Coronary artery (tissue), 2 donors: ENCODE data around the gene UBQLN4.
A peak's percentile ranks its signal among the peaks of the same experiment; 100 is the strongest.

Experiments
- DNase-seq: peaks from one replicate; pipeline ENCODE4 v3.0.0-alpha.2; 2017; ENCODE audit warnings: low spot score
- H3K27ac ChIP-seq, 2 donors: fragments of 200-600 bp; sonication (generic); one replicate each; pipeline ENCODE4 v1.5.1; 2016 to 2019
- H3K4me3 ChIP-seq: fragments of 200-600 bp; sonication (generic); 2 replicates; pipeline ENCODE4 v1.5.1; 2016; ENCODE audit warnings: mild to moderate bottlenecking, moderate library complexity
- TF ChIP-seq, protein P1 (sequence below): fragments of 200-600 bp; sonication (generic); IDR thresholded peaks from one replicate; pipeline ENCODE4 v1.5.1; 2019; ENCODE audit warnings: antibody characterized with exemption

Gene UBQLN4

DNA sequence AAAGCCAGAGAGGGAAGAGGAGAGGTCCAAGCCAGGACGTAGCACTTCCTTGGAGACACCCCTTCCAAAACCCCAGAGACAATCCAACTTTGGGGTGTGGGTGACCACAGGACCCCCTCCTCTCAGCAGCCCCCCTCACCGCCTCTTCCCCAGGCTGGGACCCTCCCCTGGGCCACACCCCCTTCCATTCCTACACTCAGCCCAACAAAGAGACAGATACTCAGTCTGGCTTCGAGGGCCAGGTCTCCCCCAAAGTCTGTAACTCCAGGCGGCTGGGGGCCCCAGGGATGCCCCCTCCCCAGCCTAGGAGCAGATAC lies 27.2 kb upstream of the UBQLN4 start:
- H3K27ac ChIP-seq = no peak overlapping the region
- no peak overlapping the region for H3K4me3 ChIP-seq
- DNase-seq = no peak
- TF ChIP-seq, protein P1, sequence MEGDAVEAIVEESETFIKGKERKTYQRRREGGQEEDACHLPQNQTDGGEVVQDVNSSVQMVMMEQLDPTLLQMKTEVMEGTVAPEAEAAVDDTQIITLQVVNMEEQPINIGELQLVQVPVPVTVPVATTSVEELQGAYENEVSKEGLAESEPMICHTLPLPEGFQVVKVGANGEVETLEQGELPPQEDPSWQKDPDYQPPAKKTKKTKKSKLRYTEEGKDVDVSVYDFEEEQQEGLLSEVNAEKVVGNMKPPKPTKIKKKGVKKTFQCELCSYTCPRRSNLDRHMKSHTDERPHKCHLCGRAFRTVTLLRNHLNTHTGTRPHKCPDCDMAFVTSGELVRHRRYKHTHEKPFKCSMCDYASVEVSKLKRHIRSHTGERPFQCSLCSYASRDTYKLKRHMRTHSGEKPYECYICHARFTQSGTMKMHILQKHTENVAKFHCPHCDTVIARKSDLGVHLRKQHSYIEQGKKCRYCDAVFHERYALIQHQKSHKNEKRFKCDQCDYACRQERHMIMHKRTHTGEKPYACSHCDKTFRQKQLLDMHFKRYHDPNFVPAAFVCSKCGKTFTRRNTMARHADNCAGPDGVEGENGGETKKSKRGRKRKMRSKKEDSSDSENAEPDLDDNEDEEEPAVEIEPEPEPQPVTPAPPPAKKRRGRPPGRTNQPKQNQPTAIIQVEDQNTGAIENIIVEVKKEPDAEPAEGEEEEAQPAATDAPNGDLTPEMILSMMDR = no peak

DNA sequence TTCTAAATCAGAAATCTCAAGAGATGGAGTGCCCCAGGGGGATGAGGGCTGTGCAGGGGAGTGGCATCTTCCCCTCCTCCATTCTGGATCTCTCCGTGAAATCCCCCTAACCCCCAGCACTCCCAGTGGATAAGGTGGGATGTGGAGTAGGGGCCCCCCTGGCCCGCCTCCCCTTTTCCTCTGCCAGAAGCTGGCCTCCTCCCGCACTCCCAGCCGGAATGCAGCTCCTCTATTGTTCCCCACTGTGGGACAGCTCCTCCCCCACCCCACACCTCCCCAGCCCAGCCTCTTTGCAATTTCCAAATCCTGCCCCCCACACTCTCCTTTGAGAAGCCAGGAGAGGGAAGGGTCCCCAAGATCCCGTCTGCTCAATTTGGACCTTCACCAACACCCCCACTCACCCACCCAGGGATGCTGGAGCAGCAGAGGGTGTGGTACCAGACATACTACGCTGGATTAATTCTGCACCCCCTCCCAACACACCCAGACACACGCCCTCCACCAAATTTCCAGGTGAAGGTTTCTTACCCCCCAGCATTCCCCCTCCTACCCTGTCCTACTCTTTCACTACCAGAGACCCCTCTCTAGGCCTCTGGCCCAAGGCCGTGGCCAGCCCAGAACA lies 26.8 kb upstream of the UBQLN4 start:
- TF ChIP-seq, protein P1 = no peak
- Histone ChIP-seq H3K4me3 (no peak overlapping the region), H3K27ac (no peak overlapping the region)
- no peak for DNase-seq

- Histone ChIP-seq H3K4me3 (no peak overlapping the region), H3K27ac (no peak overlapping the region)
- TF ChIP-seq, protein P1 = no peak
- DNase-seq = no peak
Measured at GRCh38 chr1:156079762-156080161, 26.2 kb upstream of the UBQLN4 start.

DNA sequence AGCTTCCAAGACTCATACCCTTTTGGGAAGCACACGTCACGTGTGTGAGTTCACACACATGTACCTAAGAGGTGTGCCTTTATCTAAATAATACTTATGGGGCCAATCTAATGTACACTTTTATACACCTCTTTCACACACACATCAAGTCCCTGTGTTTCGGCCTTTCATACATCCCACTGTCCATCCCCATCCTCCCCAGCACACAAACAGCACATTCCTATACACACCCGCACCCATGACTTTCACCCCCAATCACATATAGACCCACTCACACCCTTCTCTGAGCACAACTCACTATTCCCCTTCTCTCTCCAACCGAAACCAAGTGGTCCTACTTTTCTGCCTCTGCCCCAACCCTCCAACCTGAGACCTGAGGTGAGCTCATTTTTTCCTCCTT lies 25.1 kb upstream of the UBQLN4 start:
- Histone ChIP-seq H3K27ac (no peak overlapping the region), H3K4me3 (no peak overlapping the region)
- DNase-seq = no peak
- TF ChIP-seq, protein P1 = no peak

- H3K4me3 ChIP-seq = no peak overlapping the region
- no peak for DNase-seq
- H3K27ac ChIP-seq = no peak overlapping the region
- TF ChIP-seq, protein P1 = no peak
Measured at GRCh38 chr1:156077430-156077760, 23.8 kb upstream of the UBQLN4 start.

GRCh38 chr1:156076609-156077429 lies 23.2 kb upstream of the UBQLN4 start:
- peak overlapping the region; percentile 66 for H3K4me3 ChIP-seq
- peak overlapping the region in 1 of 2 donors; percentile 35 for H3K27ac ChIP-seq
- no peak for DNase-seq
- TF ChIP-seq, protein P1 = no peak

- TF ChIP-seq, protein P1 = no peak
Measured at GRCh38 chr1:156075775-156076204, 22.2 kb upstream of the UBQLN4 start.

More at GRCh38 chr1:156075775-156076204, 22.2 kb upstream of the UBQLN4 start:
- DNase-seq = no peak
- H3K4me3 ChIP-seq = no peak overlapping the region
- no peak overlapping the region for H3K27ac ChIP-seq
